Panc1 (cell line): Measurements from ENCODE around the gene MPP7.

Experiments used
- CTCF ChIP-seq: fragments of 450-650 bp; IDR thresholded peaks from 2 replicates; pipeline ENCODE4 v1.5.1; 2017; ENCODE audit warnings: mild to moderate bottlenecking
- POLR2AphosphoS5 ChIP-seq: IDR thresholded peaks from 2 replicates; pipeline ENCODE4 v1.6.1; 2012; ENCODE audit warnings: mild to moderate bottlenecking, low read depth, low read length, moderate library complexity
- REST ChIP-seq, 2 experiments: IDR thresholded peaks; 2 replicates each; pipeline ENCODE4 v1.6.1; 2011 to 2012; ENCODE audit warnings: low read depth in 2 of 2, control low read depth in 1 of 2, low read length in 1 of 2, mild to moderate bottlenecking in 1 of 2, moderate library complexity in 1 of 2; ENCODE audit not compliant: insufficient read depth in 1 of 2
- SIN3A ChIP-seq: IDR thresholded peaks from 2 replicates; pipeline ENCODE4 v1.6.1; 2012; ENCODE audit warnings: low read depth, mild to moderate bottlenecking, low read length, moderate library complexity, borderline replicate concordance; ENCODE audit not compliant: insufficient read depth
- TCF7L2 ChIP-seq: IDR thresholded peaks from 2 replicates; pipeline ENCODE4 v1.6.1; 2011; ENCODE audit warnings: mild to moderate bottlenecking, low read depth, low read length, inconsistent platforms

GRCh38 chr10:28282336-28282735 lies 20.5 kb downstream of the MPP7 start:
- TF ChIP-seq CTCF (no peak), POLR2AphosphoS5 (no peak), SIN3A (no peak), REST (IDR thresholded peaks at IDR 0.05; ENCODE audit: insufficient read depth in 1 of 2, low read depth in 2 of 2, low read length in 1 of 2) (no peak), TCF7L2 (no peak)
